ENCODE data around the gene PKNOX2. TPM values are rescaled to one million over a fixed set of nuclear protein-coding genes. Genes with fewer than 3 reads are reported as not detected.

The PKNOX2 gene
- total RNA-seq, 1 donor: under 0.01 TPM

- no peaks in the 10 kb centered on the region for H4K20me1 ChIP-seq (ENCODE audit: insufficient read depth, low read length)
- no peak for TF ChIP-seq CTCF (IDR thresholded peaks at IDR 0.05; ENCODE audit: extremely low read depth, low read depth, low read length)
- H3K27ac ChIP-seq (ENCODE audit: low read depth, low read length): peak overlapping the region; percentile 53
- H3K4me2 ChIP-seq (ENCODE audit: insufficient read depth, low read length): peak overlapping the region; percentile 34
- H3K27me3 ChIP-seq (ENCODE audit: insufficient read depth, low read length): peaks cover 5% of the 10 kb centered on the region
- H2AFZ ChIP-seq (ENCODE audit: low read length): peak overlapping the region; percentile 5
- H3K4me3 ChIP-seq (ENCODE audit: insufficient read depth, low read length): no peak overlapping the region
- H3K36me3 ChIP-seq (ENCODE audit: insufficient read depth, low read length): no peaks in the 10 kb centered on the region
- DNase-seq (ENCODE audit: insufficient read length, low spot score, missing footprints): peak; percentile 88
- no peaks in the 10 kb centered on the region for H3K9me3 ChIP-seq (ENCODE audit: low read depth, low read length)
- no peaks in the 10 kb centered on the region for H3K79me2 ChIP-seq (ENCODE audit: insufficient read depth, low read length)
- peaks cover 11% of the 10 kb centered on the region for H3K4me1 ChIP-seq (ENCODE audit: insufficient read depth, low read length)
Measured at GRCh38 chr11:125263268-125263790, 98.8 kb downstream of the PKNOX2 start.

- no peaks in the 10 kb centered on the region for H4K20me1 ChIP-seq (ENCODE audit: insufficient read depth, low read length)
- H3K27me3 ChIP-seq (ENCODE audit: insufficient read depth, low read length): peaks cover 5% of the 10 kb centered on the region
- no peak for DNase-seq (ENCODE audit: insufficient read length, low spot score, missing footprints)
- H3K9me3 ChIP-seq (ENCODE audit: low read depth, low read length): no peaks in the 10 kb centered on the region
- H3K79me2 ChIP-seq (ENCODE audit: insufficient read depth, low read length): no peaks in the 10 kb centered on the region
- peaks cover 11% of the 10 kb centered on the region for H3K4me1 ChIP-seq (ENCODE audit: insufficient read depth, low read length)
- TF ChIP-seq CTCF (IDR thresholded peaks at IDR 0.05; ENCODE audit: extremely low read depth, low read depth, low read length): no peak
- H3K27ac ChIP-seq (ENCODE audit: low read depth, low read length): peak overlapping the region; percentile 42
- no peaks in the 10 kb centered on the region for H3K36me3 ChIP-seq (ENCODE audit: insufficient read depth, low read length)
- H3K4me2 ChIP-seq (ENCODE audit: insufficient read depth, low read length): no peak overlapping the region
- H3K4me3 ChIP-seq (ENCODE audit: insufficient read depth, low read length): no peak overlapping the region
- no peak overlapping the region for H2AFZ ChIP-seq (ENCODE audit: low read length)
Measured at GRCh38 chr11:125264100-125265022, 99.8 kb downstream of the PKNOX2 start.

GRCh38 chr11:125267548-125267947 lies 103.0 kb downstream of the PKNOX2 start:
- no peak overlapping the region for H3K4me3 ChIP-seq (ENCODE audit: insufficient read depth, low read length)
- no peak overlapping the region for H3K27ac ChIP-seq (ENCODE audit: low read depth, low read length)
- no peak overlapping the region for H2AFZ ChIP-seq (ENCODE audit: low read length)
- peaks cover 5% of the 10 kb centered on the region for H3K27me3 ChIP-seq (ENCODE audit: insufficient read depth, low read length)
- no peak for TF ChIP-seq CTCF (IDR thresholded peaks at IDR 0.05; ENCODE audit: extremely low read depth, low read depth, low read length)
- peaks cover 11% of the 10 kb centered on the region for H3K4me1 ChIP-seq (ENCODE audit: insufficient read depth, low read length)
- H3K79me2 ChIP-seq (ENCODE audit: insufficient read depth, low read length): no peaks in the 10 kb centered on the region
- H4K20me1 ChIP-seq (ENCODE audit: insufficient read depth, low read length): no peaks in the 10 kb centered on the region
- DNase-seq (ENCODE audit: insufficient read length, low spot score, missing footprints): no peak
- no peak overlapping the region for H3K4me2 ChIP-seq (ENCODE audit: insufficient read depth, low read length)
- H3K36me3 ChIP-seq (ENCODE audit: insufficient read depth, low read length): no peaks in the 10 kb centered on the region
- H3K9me3 ChIP-seq (ENCODE audit: low read depth, low read length): no peaks in the 10 kb centered on the region

- no peaks in the 10 kb centered on the region for H3K27me3 ChIP-seq (ENCODE audit: insufficient read depth, low read length)
- no peak for TF ChIP-seq CTCF (IDR thresholded peaks at IDR 0.05; ENCODE audit: extremely low read depth, low read depth, low read length)
- H3K27ac ChIP-seq (ENCODE audit: low read depth, low read length): no peak overlapping the region
- H3K4me1 ChIP-seq (ENCODE audit: insufficient read depth, low read length): peaks cover 4% of the 10 kb centered on the region
- no peaks in the 10 kb centered on the region for H4K20me1 ChIP-seq (ENCODE audit: insufficient read depth, low read length)
- H3K4me2 ChIP-seq (ENCODE audit: insufficient read depth, low read length): no peak overlapping the region
- DNase-seq (ENCODE audit: insufficient read length, low spot score, missing footprints): no peak
- no peaks in the 10 kb centered on the region for H3K9me3 ChIP-seq (ENCODE audit: low read depth, low read length)
- no peaks in the 10 kb centered on the region for H3K79me2 ChIP-seq (ENCODE audit: insufficient read depth, low read length)
- no peaks in the 10 kb centered on the region for H3K36me3 ChIP-seq (ENCODE audit: insufficient read depth, low read length)
- no peak overlapping the region for H2AFZ ChIP-seq (ENCODE audit: low read length)
- no peak overlapping the region for H3K4me3 ChIP-seq (ENCODE audit: insufficient read depth, low read length)
Measured at GRCh38 chr11:125268611-125269010, 104.1 kb downstream of the PKNOX2 start.

Data from osteoblast (primary cell).